Activated naive CD8-positive, alpha-beta T cell treated with anti-CD3 and anti-CD28 coated beads for 36 hours (primary cell): ENCODE measurements around the gene EMC8. TPM values are rescaled to one million over a fixed set of nuclear protein-coding genes. Genes with fewer than 3 reads are reported as not detected.
A peak's percentile ranks its signal among the peaks of the same experiment; 100 is the strongest.
"Not testable (repeated sequence)": the region's sequence is repeated elsewhere in the genome, so short reads cannot be mapped to it uniquely, and the experiment has no call there.

Experiments used
- DNase-seq: peaks from one replicate; pipeline ENCODE4 v3.0.0; 2021
- H3K27ac Mint-ChIP-seq: one replicate; pipeline ENCODE4 v1.8.0; 2022; ENCODE audit warnings: mild to moderate bottlenecking, moderate library complexity, mixed read lengths
- H3K27me3 Mint-ChIP-seq: one replicate; pipeline ENCODE4 v1.8.0; 2022; ENCODE audit warnings: mild to moderate bottlenecking, mixed read lengths
- H3K36me3 Mint-ChIP-seq: one replicate; pipeline ENCODE4 v1.8.0; 2021; ENCODE audit warnings: mild to moderate bottlenecking, mixed read lengths
- H3K4me1 Mint-ChIP-seq: one replicate; pipeline ENCODE4 v1.8.0; 2021; ENCODE audit warnings: mixed read lengths
- H3K4me3 Mint-ChIP-seq: one replicate; pipeline ENCODE4 v1.8.0; 2022; ENCODE audit warnings: mild to moderate bottlenecking, moderate library complexity, mixed read lengths
- H3K9me3 Mint-ChIP-seq: one replicate; pipeline ENCODE4 v1.8.0; 2022; ENCODE audit warnings: mixed read lengths
- total RNA-seq, 2 experiments: library from RNA; stranded (reverse); gene quantifications; one replicate each; pipeline ENCODE4 v1.2.3, GENCODE V29; 2021

Gene EMC8
- total RNA-seq, 2 experiments from 2014 or later, result 49.4 to 51.0 TPM

DNA sequence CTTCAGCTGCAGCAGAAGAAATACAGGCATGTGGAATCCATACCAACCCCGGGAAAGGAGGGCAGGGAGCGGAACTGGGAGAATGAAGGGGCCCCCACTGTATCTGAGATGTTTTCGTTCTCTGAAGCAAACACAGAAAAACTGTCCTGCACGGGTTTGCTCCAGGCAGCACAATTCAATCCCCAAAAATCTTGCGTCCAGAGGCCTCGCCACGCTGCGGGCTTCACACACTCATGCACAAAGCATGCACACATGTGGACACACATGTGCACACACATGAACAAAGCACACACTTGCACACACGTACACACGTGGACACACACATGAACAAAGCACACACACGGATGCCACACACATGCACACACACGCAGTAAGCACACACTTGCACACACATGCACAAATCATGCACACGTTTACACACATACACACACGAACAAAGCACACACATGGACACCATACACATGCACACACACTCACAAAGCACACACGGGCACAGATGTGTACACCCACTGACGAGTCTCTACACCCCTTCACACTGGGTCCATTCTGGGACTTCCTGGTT lies 27.4 kb upstream of the EMC8 start:
- Mint-ChIP-seq H3K9me3 (peaks cover 4% of the 10 kb centered on the region), H3K27ac (no peak overlapping the region), H3K36me3 (no peaks in the 10 kb centered on the region), H3K4me1 (peaks cover 14% of the 10 kb centered on the region), H3K27me3 (peaks cover 33% of the 10 kb centered on the region), H3K4me3 (no peak overlapping the region)
- no peak for DNase-seq

DNA sequence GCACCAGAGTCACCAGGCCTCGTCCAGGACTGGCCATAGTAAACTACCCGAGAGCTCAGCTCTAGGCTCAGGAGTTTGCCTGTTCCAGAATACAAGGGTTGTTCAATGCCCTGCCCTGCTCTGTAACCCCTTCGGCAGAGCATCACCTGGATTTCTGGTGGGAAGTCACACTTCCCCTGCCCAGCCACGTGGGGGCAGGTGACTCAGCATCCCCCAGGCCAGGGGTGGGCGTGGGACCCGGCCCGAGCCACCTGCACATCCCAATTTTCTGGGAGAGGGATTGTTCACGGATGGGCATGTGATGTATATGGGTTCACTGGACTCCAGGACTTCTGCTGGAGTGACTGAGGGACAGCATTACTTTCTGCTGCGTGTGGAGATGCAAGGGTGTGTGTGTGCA lies 26.0 kb upstream of the EMC8 start:
- peaks cover 4% of the 10 kb centered on the region for H3K9me3 Mint-ChIP-seq
- H3K36me3 Mint-ChIP-seq, result no peaks in the 10 kb centered on the region
- no peak for DNase-seq
- H3K27me3 Mint-ChIP-seq, result peaks cover 18% of the 10 kb centered on the region
- no peak overlapping the region for H3K4me3 Mint-ChIP-seq
- H3K4me1 Mint-ChIP-seq, result peaks cover 14% of the 10 kb centered on the region
- H3K27ac Mint-ChIP-seq, result no peak overlapping the region

DNA sequence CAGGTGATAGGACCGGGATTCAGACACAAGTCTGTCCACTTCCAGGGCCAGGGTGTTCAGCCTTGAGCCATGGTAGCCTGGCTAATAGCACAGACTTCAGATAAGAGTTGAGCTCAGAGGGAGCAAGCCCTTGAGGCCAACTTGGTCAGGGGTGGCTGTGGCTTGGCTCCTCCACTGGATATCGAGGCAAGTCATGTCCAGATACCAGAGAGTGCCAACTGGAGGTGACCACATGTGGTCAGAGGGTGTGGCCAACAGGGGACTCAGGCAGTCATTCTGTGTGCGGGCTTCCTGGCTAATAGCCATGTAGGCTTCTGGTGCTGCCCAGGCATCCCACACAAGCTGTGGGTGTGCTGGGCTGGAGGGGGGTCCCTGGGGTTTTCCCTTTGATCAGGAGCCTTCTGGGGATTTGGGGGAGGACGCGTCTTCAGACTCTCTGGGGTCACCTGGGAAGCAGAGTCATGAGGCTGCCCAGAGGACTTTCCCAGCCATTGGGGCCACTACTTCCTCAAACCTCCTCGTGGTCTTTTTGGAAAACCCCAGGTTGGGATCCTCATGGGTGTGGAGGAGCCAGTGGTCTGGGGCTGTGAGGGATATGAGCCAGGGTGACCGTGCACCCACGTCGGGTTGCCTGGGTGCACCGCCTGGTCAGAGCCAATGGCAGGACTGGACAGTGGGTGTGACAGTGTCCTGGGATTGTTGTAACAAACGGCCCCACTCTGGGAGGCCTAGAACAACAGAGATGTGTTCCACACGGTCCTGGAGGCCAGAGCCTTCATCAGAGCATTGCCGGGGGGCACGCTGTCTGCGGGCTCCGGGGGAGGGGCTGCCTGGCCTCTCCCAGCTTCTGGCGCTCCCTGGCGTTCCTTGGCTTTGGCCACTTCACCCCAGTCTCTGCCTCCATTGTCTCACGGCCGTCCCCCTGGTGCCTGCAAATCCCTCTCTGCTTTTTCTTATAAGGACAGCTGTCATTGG lies 25.1 kb upstream of the EMC8 start:
- H3K27me3 Mint-ChIP-seq, result peaks cover 11% of the 10 kb centered on the region
- H3K36me3 Mint-ChIP-seq, result no peaks in the 10 kb centered on the region
- H3K27ac Mint-ChIP-seq, result no peak overlapping the region
- H3K4me3 Mint-ChIP-seq, result no peak overlapping the region
- H3K4me1 Mint-ChIP-seq, result peaks cover 10% of the 10 kb centered on the region
- peaks cover 4% of the 10 kb centered on the region for H3K9me3 Mint-ChIP-seq
- no peak for DNase-seq

GRCh38 chr16:85823328-85823920 lies 24.1 kb upstream of the EMC8 start:
- H3K4me3 Mint-ChIP-seq, result no peak overlapping the region
- H3K4me1 Mint-ChIP-seq, result peaks cover 7% of the 10 kb centered on the region
- no peaks in the 10 kb centered on the region for H3K36me3 Mint-ChIP-seq
- no peak overlapping the region for H3K27ac Mint-ChIP-seq
- no peaks in the 10 kb centered on the region for H3K9me3 Mint-ChIP-seq
- H3K27me3 Mint-ChIP-seq, result peaks cover 4% of the 10 kb centered on the region
- DNase-seq, result no peak

GRCh38 chr16:85822145-85822544 lies 22.8 kb upstream of the EMC8 start:
- peaks cover 7% of the 10 kb centered on the region for H3K4me1 Mint-ChIP-seq
- H3K4me3 Mint-ChIP-seq, result no peak overlapping the region
- H3K36me3 Mint-ChIP-seq, result no peaks in the 10 kb centered on the region
- no peak overlapping the region for H3K27ac Mint-ChIP-seq
- peaks cover 8% of the 10 kb centered on the region for H3K27me3 Mint-ChIP-seq
- no peaks in the 10 kb centered on the region for H3K9me3 Mint-ChIP-seq
- no peak for DNase-seq

GRCh38 chr16:85821390-85822135 lies 22.2 kb upstream of the EMC8 start:
- Mint-ChIP-seq H3K4me3 (no peak overlapping the region), H3K4me1 (peaks cover 7% of the 10 kb centered on the region)

DNA sequence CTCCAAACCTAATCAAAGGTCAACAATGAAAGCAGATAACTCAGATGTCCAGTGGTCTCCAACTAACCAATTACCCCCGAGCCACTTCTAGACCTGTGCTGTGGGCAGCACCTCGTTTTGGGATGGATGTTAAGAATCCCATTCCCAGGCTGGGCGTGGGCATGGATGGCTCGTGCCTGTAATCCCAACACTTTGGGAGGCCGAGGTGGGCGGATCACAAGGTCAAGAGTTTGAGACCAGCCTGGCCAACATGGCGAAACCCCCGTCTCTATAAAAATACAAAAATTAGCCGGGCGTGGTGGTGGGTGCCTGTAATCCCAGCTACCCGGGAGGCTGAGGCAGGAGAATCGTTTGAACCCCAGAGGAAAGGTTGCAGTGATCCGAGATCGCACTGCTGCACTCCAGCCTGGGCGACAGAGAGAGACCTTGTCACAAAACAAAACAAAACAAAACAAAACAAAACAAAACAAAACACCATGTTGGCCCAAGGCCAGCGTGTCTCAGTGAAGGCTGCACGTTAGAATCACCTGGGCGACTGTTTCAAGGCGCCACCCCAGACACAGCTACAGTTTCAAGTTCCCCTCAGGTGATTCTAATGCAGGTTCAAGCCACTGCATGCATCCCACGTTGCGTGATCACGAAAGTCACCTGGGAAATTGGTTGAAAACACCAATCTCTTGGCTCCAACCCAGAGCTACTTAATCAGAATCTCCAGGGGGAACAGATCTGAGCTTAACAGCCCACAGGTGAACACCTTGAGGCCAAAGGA lies 21.4 kb upstream of the EMC8 start:
- H3K27ac Mint-ChIP-seq, result no peak overlapping the region
- H3K27me3 Mint-ChIP-seq, result peaks cover 17% of the 10 kb centered on the region
- no peaks in the 10 kb centered on the region for H3K36me3 Mint-ChIP-seq
- peaks cover 7% of the 10 kb centered on the region for H3K4me1 Mint-ChIP-seq
- no peaks in the 10 kb centered on the region for H3K9me3 Mint-ChIP-seq
- DNase-seq, result no peak
- H3K4me3 Mint-ChIP-seq, result no peak overlapping the region

More at GRCh38 chr16:85821390-85822135, 22.2 kb upstream of the EMC8 start:
- peaks cover 10% of the 10 kb centered on the region for H3K27me3 Mint-ChIP-seq
- no peak overlapping the region for H3K27ac Mint-ChIP-seq
- H3K9me3 Mint-ChIP-seq, result no peaks in the 10 kb centered on the region
- H3K36me3 Mint-ChIP-seq, result no peaks in the 10 kb centered on the region
- DNase-seq, result peak; percentile 81

- no peaks in the 10 kb centered on the region for H3K9me3 Mint-ChIP-seq
- H3K36me3 Mint-ChIP-seq, result no peaks in the 10 kb centered on the region
- H3K27me3 Mint-ChIP-seq, result peaks cover 19% of the 10 kb centered on the region
- no peak overlapping the region for H3K4me3 Mint-ChIP-seq
- H3K27ac Mint-ChIP-seq, result no peak overlapping the region
- H3K4me1 Mint-ChIP-seq, result peaks cover 7% of the 10 kb centered on the region
- DNase-seq, result no peak
Measured at GRCh38 chr16:85819771-85820170, 20.4 kb upstream of the EMC8 start.

- Mint-ChIP-seq H3K27me3 (peaks cover 24% of the 10 kb centered on the region), H3K27ac (no peak overlapping the region), H3K9me3 (no peaks in the 10 kb centered on the region), H3K4me3 (no peak overlapping the region), H3K4me1 (peaks cover 7% of the 10 kb centered on the region), H3K36me3 (no peaks in the 10 kb centered on the region)
- DNase-seq, result peak; percentile 78
Measured at GRCh38 chr16:85819245-85819644, 19.9 kb upstream of the EMC8 start.

DNA sequence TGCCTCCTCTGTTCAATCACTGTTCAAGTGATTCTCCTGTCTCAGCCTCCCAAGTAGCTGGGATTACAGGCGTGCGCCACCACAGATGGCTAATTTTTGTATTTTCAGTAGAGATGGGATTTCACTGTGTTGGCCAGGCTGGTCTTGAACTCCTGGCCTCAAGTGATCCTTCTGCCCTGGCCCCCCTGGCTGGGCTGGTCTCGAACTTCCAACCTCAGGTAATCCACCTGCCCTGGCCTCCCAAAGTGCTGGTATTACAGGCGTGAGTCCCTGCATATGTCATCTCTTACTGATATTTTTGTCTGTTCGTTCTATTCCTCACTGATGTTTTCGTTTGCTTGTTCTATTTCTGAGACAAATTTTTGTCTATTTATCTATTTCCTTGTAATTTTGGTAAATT lies 17.9 kb upstream of the EMC8 start:
- not testable (repeated sequence) for H3K9me3 Mint-ChIP-seq, H3K36me3 Mint-ChIP-seq, H3K27ac Mint-ChIP-seq, H3K4me1 Mint-ChIP-seq, H3K4me3 Mint-ChIP-seq, DNase-seq
- peaks cover 37% of the 10 kb centered on the region for H3K27me3 Mint-ChIP-seq

GRCh38 chr16:85816159-85816558 lies 16.8 kb upstream of the EMC8 start:
- H3K9me3 Mint-ChIP-seq, result no peaks in the 10 kb centered on the region
- no peak overlapping the region for H3K4me3 Mint-ChIP-seq
- no peak for DNase-seq
- H3K36me3 Mint-ChIP-seq, result no peaks in the 10 kb centered on the region
- H3K27ac Mint-ChIP-seq, result no peak overlapping the region
- peaks cover 3% of the 10 kb centered on the region for H3K4me1 Mint-ChIP-seq
- peaks cover 45% of the 10 kb centered on the region for H3K27me3 Mint-ChIP-seq

DNA sequence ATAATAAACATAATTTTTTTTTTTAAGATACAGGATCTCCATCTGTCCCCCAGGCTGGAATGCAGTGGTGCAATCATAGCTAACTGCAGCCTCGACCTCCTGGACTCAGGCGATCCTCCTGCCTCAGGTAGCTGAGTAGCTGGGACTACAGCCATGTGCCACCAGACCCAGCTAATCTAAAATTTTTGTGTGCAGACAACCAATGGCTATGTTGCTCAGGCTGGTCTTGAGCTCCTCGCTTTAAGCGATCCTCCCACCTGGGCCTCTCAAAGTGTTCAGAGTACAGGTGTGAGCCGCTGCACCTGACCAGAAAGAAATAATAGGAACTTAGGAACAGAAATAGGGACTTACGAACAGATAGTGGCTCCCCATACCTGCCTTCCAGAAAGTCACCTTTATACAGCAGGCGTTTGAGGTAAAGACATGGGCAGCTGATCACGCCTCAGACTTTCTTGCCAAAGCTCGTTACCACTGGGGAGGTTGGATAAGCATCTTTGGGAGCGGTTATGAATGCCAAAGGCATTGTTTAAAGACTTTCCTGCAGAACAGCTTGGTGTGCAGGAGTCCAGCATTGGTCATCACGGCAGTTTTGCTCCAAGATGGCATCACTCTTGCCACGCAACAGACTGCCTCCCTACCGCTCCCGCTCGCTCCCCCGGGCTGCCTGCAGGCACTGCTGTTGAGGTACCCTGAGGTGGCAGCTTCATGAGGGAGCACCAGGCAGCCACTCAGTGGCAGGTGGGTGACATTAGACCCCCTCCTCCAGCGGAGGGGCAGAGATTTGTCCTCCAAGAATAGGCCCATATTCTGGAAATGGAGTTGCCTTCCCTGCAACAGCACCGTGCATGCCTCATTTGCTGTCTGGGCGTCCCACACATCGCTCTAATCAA lies 13.7 kb upstream of the EMC8 start:
- Mint-ChIP-seq H3K27me3 (peaks cover 41% of the 10 kb centered on the region), H3K4me3 (no peak overlapping the region), H3K27ac (no peak overlapping the region), H3K4me1 (no peaks in the 10 kb centered on the region), H3K36me3 (no peaks in the 10 kb centered on the region), H3K9me3 (no peaks in the 10 kb centered on the region)
- DNase-seq, result no peak

GRCh38 chr16:85812031-85812807 lies 12.9 kb upstream of the EMC8 start:
- Mint-ChIP-seq H3K27me3 (peaks cover 38% of the 10 kb centered on the region), H3K9me3 (no peaks in the 10 kb centered on the region)

More at GRCh38 chr16:85812031-85812807, 12.9 kb upstream of the EMC8 start:
- H3K4me1 Mint-ChIP-seq, result no peaks in the 10 kb centered on the region
- H3K36me3 Mint-ChIP-seq, result no peaks in the 10 kb centered on the region
- no peak for DNase-seq
- no peak overlapping the region for H3K27ac Mint-ChIP-seq
- no peak overlapping the region for H3K4me3 Mint-ChIP-seq
